B cell (primary cell): ENCODE data around the gene CENPF. TPM values are rescaled to one million over a fixed set of nuclear protein-coding genes. Genes with fewer than 3 reads are reported as not detected.

ENCODE experiments used
- ATAC-seq: fragments of 200-7000 bp; cut with Tn5 transposase; one replicate; pipeline ENCODE4 v1.10.0; 2021; ENCODE audit warnings: low read depth, mild to moderate bottlenecking, moderate number of reproducible peaks, moderate library complexity
- CTCF ChIA-PET: fragments of 350-600 bp; sonication (Branson Sonifier 250); formaldehyde crosslinking; loops from one replicate; lab custom pipeline; 2021; ENCODE audit warnings: antibody characterized with exemption, inconsistent platforms; lab: Charles Lee
- POLR2A ChIA-PET: fragments of 350-600 bp; sonication (Branson Sonifier 250); formaldehyde crosslinking; loops from one replicate; lab custom pipeline; 2021; ENCODE audit warnings: antibody characterized with exemption; lab: Charles Lee
- DNase-seq: peaks from one replicate; pipeline ENCODE4 v3.0.0; 2013
- H2AFZ ChIP-seq: 2 replicates; pipeline ENCODE4 v1.6.1; 2012; ENCODE audit warnings: mild to moderate bottlenecking, low read depth, low read length; ENCODE audit not compliant: insufficient read depth, poor library complexity, severe bottlenecking
- H3K27ac ChIP-seq, 2 donors: 1 replicate in 1 of 2; 2 replicates in 1 of 2; pipeline ENCODE4 v1.5.1; 2012 to 2013; ENCODE audit warnings: low read length in 2 of 2, mild to moderate bottlenecking in 2 of 2, moderate library complexity in 1 of 2
- H3K27me3 ChIP-seq, 4 experiments: fragments of 200-600 bp in 1 of 4; sonication (generic) in 1 of 4; replicated peaks in 1 of 4; 1 replicate in 2 of 4; 2 replicates in 2 of 4; pipeline versions ENCODE4 v1.6.1 to v1.7.0; 2013 to 2016; ENCODE audit warnings: low read length in 3 of 4, mild to moderate bottlenecking in 2 of 4, mixed read lengths in 1 of 4, moderate library complexity in 1 of 4; ENCODE audit not compliant: insufficient read depth in 4 of 4, control insufficient read depth in 3 of 4; ENCODE audit errors: control extremely low read depth in 1 of 4
- H3K36me3 ChIP-seq, 2 experiments: replicated peaks in 1 of 2; 1 replicate in 1 of 2; 2 replicates in 1 of 2; pipeline versions ENCODE4 v1.6.1 to v1.7.1; 2013; ENCODE audit warnings: low read length in 1 of 2; ENCODE audit not compliant: insufficient read depth in 2 of 2, control insufficient read depth in 1 of 2; ENCODE audit errors: control extremely low read depth in 1 of 2, extremely low read depth in 1 of 2
- H3K4me1 ChIP-seq, 2 donors: fragments of 200-600 bp in 1 of 2; sonication (generic) in 1 of 2; 1 replicate in 1 of 2; 2 replicates in 1 of 2; pipeline versions ENCODE4 v1.5.1 to v1.6.1; 2013 to 2017; ENCODE audit warnings: low read length in 2 of 2; ENCODE audit not compliant: control insufficient read depth in 2 of 2, insufficient read depth in 2 of 2
- H3K4me2 ChIP-seq: replicated peaks from 2 replicates; pipeline ENCODE3; 2012; ENCODE audit warnings: mild to moderate bottlenecking, low read depth, low read length; ENCODE audit not compliant: poor library complexity, severe bottlenecking
- H3K4me3 ChIP-seq, 5 experiments: fragments of 200-600 bp in 1 of 5; sonication (generic) in 1 of 5; 1 replicate in 3 of 5; 2 replicates in 2 of 5; pipeline versions ENCODE4 v1.5.1 to v1.7.0; 2011 to 2016; ENCODE audit warnings: low read length in 4 of 5, mild to moderate bottlenecking in 4 of 5, low read depth in 2 of 5, control low read depth in 1 of 5, moderate library complexity in 1 of 5; ENCODE audit not compliant: insufficient read depth in 1 of 5; ENCODE audit errors: control extremely low read depth in 1 of 5, extremely low read depth in 1 of 5
- H3K79me2 ChIP-seq: fragments of 200-600 bp; sonication (generic); one replicate; pipeline ENCODE4 v1.6.0; 2016; ENCODE audit warnings: low read length; ENCODE audit not compliant: control insufficient read depth, insufficient read depth
- H3K9ac ChIP-seq: fragments of 200-600 bp; sonication (generic); 2 replicates; pipeline ENCODE4 v1.6.1; 2017; ENCODE audit warnings: mild to moderate bottlenecking, low read length, moderate library complexity
- H3K9me3 ChIP-seq, 3 donors: one replicate each; pipeline versions ENCODE4 v1.6.1 to v1.7.1; 2013; ENCODE audit warnings: low read length in 2 of 3; ENCODE audit not compliant: control insufficient read depth in 2 of 3, insufficient read depth in 1 of 3; ENCODE audit errors: control extremely low read depth in 1 of 3
- H4K20me1 ChIP-seq: 2 replicates; pipeline ENCODE4 v1.6.0; 2012; ENCODE audit warnings: mild to moderate bottlenecking, low read length; ENCODE audit not compliant: insufficient read depth, control insufficient read depth, poor library complexity, severe bottlenecking
- H3K27ac Mint-ChIP-seq: one replicate; pipeline ENCODE4 v1.8.0; 2021; ENCODE audit warnings: mixed read lengths
- H3K27me3 Mint-ChIP-seq: one replicate; pipeline ENCODE4 v1.8.0; 2021; ENCODE audit warnings: mixed read lengths
- H3K4me1 Mint-ChIP-seq: one replicate; pipeline ENCODE4 v1.8.0; 2021; ENCODE audit warnings: mixed read lengths
- H3K4me3 Mint-ChIP-seq: one replicate; pipeline ENCODE4 v1.8.0; 2021; ENCODE audit warnings: mixed read lengths
- H3K9me3 Mint-ChIP-seq: one replicate; pipeline ENCODE4 v1.8.0; 2022; ENCODE audit warnings: mixed read lengths; ENCODE audit not compliant: insufficient read depth
- EZH2 ChIP-seq: IDR thresholded peaks from 2 replicates; pipeline ENCODE4 v1.6.1; 2012; ENCODE audit warnings: borderline replicate concordance, low read depth, mild to moderate bottlenecking, moderate library complexity, low read length; ENCODE audit not compliant: insufficient read depth, poor library complexity, severe bottlenecking
- WGBS: methylation state at CpG from one replicate; pipeline ENCODE4 v1.1.5; 2013; ENCODE audit warnings: missing lambda C conversion rate; ENCODE audit not compliant: insufficient coverage; 5-methylcytosine and 5-hydroxymethylcytosine counted together
- intact Hi-C: fragments of 100-400 bp; cut with micrococcal nuclease; formaldehyde crosslinking; loops from one replicate; pipeline ENCODE4 v1.10.0; 2022
- polyA plus RNA-seq: library from polyadenylated mRNA; depleted of rRNA; stranded (reverse); fragments of >200 nt; gene quantifications from 2 replicates; pipeline ENCODE4 v1.2.3, GENCODE V29; 2012
- total RNA-seq, 2 donors: library from RNA; stranded (reverse); fragments of 120-200 nt in 1 of 2; gene quantifications; 1 replicate in 1 of 2; 2 replicates in 1 of 2; pipeline versions ENCODE4 v1.2.3 to v1.2.4, GENCODE V29; 2013 to 2022
- TF ChIP-seq, protein P1 (sequence below): fragments of 200-600 bp; IDR thresholded peaks from one replicate; pipeline ENCODE4 v1.8.0; 2022; ENCODE audit warnings: antibody characterized with exemption, mild to moderate bottlenecking

The CENPF gene
- total and polyA plus RNA-seq, 2 donors (not counting 1 experiment from before 2014, with no cell fraction given), result 0.12 to 3.0 TPM

DNA sequence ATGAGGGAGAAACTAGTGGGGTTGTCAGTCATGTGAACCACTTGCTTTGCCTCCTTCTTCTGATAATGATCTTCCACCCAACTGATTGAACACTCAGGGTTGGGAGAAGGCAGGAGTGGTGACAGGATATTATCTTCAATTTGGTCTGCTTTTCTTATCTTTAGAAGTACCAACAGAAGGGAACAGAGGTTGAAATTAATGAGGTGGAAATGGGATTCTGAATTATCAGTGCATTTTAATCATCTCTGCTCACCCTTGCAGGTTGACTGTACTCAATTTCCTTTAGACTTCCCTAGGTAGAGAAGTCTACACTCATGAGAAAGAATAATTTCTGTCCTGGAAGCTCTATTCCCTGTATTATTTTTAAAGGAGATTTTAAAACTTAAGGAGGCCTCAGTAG is 31.7 kb upstream of the CENPF start:
- Histone ChIP-seq H3K79me2 (no peaks in the 10 kb centered on the region), H3K4me2 (no peak overlapping the region), H3K9me3 (peaks cover 0 to 8% (median 0%) of the 10 kb centered on the region in 3 donors), H3K36me3 (no peaks in the 10 kb centered on the region), H3K4me3 (no peak overlapping the region), H2AFZ (no peak overlapping the region), H3K9ac (no peak overlapping the region), H3K27ac (no peak overlapping the region), H3K27me3 (no peaks in the 10 kb centered on the region), H4K20me1 (no peaks in the 10 kb centered on the region), H3K4me1 (no peaks in the 10 kb centered on the region)
- Mint-ChIP-seq H3K9me3 (peaks cover 6% of the 10 kb centered on the region), H3K4me3 (no peak overlapping the region), H3K27me3 (peaks cover 11% of the 10 kb centered on the region), H3K4me1 (no peaks in the 10 kb centered on the region), H3K27ac (no peak overlapping the region)
- DNase-seq (no peak), ATAC-seq (no peak)
- POLR2A ChIA-PET, result no interaction called here
- TF ChIP-seq EZH2, result no peak
- TF ChIP-seq, protein P1, sequence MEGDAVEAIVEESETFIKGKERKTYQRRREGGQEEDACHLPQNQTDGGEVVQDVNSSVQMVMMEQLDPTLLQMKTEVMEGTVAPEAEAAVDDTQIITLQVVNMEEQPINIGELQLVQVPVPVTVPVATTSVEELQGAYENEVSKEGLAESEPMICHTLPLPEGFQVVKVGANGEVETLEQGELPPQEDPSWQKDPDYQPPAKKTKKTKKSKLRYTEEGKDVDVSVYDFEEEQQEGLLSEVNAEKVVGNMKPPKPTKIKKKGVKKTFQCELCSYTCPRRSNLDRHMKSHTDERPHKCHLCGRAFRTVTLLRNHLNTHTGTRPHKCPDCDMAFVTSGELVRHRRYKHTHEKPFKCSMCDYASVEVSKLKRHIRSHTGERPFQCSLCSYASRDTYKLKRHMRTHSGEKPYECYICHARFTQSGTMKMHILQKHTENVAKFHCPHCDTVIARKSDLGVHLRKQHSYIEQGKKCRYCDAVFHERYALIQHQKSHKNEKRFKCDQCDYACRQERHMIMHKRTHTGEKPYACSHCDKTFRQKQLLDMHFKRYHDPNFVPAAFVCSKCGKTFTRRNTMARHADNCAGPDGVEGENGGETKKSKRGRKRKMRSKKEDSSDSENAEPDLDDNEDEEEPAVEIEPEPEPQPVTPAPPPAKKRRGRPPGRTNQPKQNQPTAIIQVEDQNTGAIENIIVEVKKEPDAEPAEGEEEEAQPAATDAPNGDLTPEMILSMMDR, result no peak
- intact Hi-C loops, result no loop called here
- CTCF ChIA-PET, result interaction anchor here (0.9 kb wide), 1 partner anchor 13 kb away, joined by 3 read pairs; no protein-coding TSS in a partner anchor

DNA sequence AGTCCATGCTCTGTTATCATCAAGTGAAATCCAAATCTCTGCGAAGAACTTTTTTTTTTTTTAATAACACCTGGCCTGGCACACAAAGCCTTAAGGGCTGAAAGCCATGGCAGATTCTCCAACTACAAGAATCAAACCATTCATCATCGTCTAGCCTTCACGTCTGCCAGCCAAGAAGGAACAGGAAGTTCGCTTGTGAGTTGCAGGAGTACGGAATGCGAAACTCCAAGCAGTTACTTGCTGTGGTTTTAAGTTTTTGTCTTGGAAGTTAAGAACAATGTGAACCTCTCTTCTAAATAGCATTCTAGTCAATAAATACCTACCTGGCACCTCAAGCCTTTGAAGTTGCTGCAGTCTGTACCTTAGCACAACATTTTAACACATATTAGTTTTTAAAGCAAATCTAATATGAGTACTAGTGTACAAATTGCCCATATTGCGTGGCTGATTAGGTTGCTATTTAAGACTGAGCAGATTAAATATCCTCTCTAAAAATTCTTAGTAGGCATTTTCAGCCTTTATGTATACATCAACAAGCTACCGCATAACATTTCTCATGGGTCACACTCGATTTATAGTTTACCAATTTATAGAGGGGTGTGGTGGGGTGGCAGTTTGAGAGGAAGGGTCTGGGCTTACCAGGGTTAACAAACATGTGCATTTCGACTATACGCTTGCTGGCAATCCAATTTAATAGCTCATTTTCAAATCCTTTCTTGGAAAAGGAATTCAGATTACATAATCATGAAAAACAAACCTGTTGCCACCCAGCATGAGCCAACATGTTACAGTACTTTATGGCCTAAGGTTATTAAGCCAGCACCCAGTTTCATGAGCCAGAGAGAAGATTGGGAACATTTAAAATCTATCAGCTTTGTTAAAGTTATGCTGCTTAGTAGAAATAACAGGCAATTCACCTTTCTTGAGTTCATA is 29.3 kb upstream of the CENPF start:
- H3K4me3 ChIP-seq, result no peak overlapping the region
- ATAC-seq, result no peak
- POLR2A ChIA-PET, result no interaction called here
- Mint-ChIP-seq H3K9me3 (peaks cover 10% of the 10 kb centered on the region), H3K27ac (no peak overlapping the region), H3K4me3 (no peak overlapping the region), H3K27me3 (peaks cover 11% of the 10 kb centered on the region), H3K4me1 (no peaks in the 10 kb centered on the region)
- intact Hi-C loops, result no loop called here
- H3K9ac ChIP-seq, result no peak overlapping the region
- WGBS, result 100% methylated on average over 1 of the region's 11 CpGs
- no peaks in the 10 kb centered on the region for H3K79me2 ChIP-seq
- no peak overlapping the region for H3K4me2 ChIP-seq
- no peaks in the 10 kb centered on the region for H3K36me3 ChIP-seq
- H3K27me3 ChIP-seq, result no peaks in the 10 kb centered on the region
- H3K9me3 ChIP-seq, result peaks cover 0 to 15% (median 11%) of the 10 kb centered on the region in 3 donors
- no peaks in the 10 kb centered on the region for H4K20me1 ChIP-seq
- CTCF ChIA-PET, result interaction anchor here (1.4 kb wide), 1 partner anchor 21 kb away, joined by 3 read pairs; no protein-coding TSS in a partner anchor
- no peak for TF ChIP-seq EZH2
- TF ChIP-seq, protein P1, result no peak
- no peak overlapping the region for H3K27ac ChIP-seq
- DNase-seq, result no peak
- no peak overlapping the region for H2AFZ ChIP-seq
- H3K4me1 ChIP-seq, result no peaks in the 10 kb centered on the region
